ENCODE data around the gene ZYG11B.

Gene ZYG11B

DNA sequence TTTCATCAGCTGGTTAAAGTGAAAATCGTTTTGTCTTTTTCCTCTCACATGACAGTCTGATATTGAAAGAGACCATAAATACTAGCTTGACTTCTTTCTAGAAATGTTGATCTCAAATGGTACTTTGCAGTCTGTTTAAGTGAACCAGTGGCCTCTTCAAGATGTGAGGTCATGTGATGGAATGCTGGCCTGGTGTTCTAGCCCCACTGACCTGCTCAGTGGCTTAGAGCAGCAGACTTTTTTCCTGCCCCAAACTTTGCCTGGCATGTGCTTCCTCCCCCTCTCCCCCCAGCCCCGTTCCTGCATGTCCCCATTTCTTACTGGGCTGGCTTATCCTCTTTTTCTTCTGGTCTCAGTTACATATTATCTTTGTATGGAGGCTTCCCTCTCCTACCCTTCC, 150.6 kb downstream of the ZYG11B start:
- TF ChIP-seq, protein P1, sequence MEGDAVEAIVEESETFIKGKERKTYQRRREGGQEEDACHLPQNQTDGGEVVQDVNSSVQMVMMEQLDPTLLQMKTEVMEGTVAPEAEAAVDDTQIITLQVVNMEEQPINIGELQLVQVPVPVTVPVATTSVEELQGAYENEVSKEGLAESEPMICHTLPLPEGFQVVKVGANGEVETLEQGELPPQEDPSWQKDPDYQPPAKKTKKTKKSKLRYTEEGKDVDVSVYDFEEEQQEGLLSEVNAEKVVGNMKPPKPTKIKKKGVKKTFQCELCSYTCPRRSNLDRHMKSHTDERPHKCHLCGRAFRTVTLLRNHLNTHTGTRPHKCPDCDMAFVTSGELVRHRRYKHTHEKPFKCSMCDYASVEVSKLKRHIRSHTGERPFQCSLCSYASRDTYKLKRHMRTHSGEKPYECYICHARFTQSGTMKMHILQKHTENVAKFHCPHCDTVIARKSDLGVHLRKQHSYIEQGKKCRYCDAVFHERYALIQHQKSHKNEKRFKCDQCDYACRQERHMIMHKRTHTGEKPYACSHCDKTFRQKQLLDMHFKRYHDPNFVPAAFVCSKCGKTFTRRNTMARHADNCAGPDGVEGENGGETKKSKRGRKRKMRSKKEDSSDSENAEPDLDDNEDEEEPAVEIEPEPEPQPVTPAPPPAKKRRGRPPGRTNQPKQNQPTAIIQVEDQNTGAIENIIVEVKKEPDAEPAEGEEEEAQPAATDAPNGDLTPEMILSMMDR (IDR thresholded peaks at IDR 0.05; ENCODE audit: low read depth, low read length): no peak
- no peak overlapping the region for H3K4me3 ChIP-seq (replicated peaks in 1 of 2; ENCODE audit: low read depth in 2 of 2, low read length in 2 of 2)
- DNase-seq (ENCODE audit: low read depth in 2 of 2): no peak

Measured in cardiac fibroblast (primary cell).